CD4-positive, alpha-beta T cell treated with Interleukin-10 for 1 hour (primary cell): ENCODE results near the gene ZNF423.

Experiments
- DNase-seq: peaks from one replicate; pipeline ENCODE4 v3.0.0-alpha.2; 2020

ZNF423 gene

GRCh38 chr16:49660626-49661025 lies 195.3 kb downstream of the ZNF423 start:
- no peak for DNase-seq

DNA sequence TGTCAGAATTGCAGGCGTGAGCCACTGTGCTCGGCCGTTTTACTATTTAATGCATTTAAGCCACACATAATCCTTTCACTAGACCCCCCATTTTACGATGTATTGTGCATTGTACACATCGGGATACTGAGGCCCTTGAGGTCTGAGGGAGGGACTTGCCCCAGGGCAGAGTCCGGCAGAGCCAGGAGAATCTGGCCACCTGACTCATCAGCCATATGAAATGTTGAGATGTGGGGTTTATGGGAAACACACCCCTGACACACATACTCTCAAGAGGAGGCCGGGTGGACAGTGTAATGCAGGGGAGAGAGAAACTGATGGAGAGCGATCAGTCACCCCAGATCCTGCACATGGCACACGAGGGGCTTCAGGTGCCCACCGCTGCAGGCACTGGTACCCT lies 196.6 kb downstream of the ZNF423 start:
- no peak for DNase-seq

GRCh38 chr16:49658531-49658930 lies 197.4 kb downstream of the ZNF423 start:
- DNase-seq: no peak

DNA sequence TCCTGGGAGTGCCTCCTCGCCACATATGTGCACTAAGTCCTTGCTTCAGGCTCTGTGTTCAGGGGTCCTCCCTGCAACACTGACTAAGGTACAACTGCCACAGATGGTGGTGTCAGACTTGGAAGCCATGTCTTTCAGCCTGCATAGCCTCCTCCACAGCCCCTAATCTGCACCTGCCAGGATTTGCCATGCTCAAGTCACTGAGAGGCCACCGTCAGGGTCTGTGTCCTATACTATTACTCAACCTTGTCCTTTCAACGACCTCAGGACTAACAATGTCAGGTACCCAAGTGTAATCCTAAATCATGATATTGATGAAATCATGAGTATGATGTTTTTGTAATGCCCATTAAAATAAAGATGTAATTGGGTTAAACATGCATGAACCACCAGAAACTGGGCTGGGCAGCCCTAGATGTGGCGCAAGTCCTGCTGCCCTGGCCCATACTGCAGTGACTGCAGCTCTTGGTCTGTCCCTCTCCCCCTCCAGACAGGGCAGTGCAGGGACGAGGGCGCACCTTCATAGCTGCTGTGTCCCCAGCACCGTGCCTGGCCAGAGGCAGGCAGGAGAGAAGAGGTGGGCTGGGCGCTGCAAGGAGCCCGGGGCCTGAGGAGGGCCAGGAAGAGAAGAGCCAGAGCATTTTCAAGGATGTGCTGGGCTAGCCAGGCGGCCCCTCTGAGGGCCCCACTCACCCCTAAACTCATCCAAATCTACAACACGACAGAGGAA lies 198.0 kb downstream of the ZNF423 start:
- DNase-seq: no peak

- no peak for DNase-seq
These were observed 201.5 kb downstream of the ZNF423 start for GRCh38 chr16:49654425-49654824.

DNA sequence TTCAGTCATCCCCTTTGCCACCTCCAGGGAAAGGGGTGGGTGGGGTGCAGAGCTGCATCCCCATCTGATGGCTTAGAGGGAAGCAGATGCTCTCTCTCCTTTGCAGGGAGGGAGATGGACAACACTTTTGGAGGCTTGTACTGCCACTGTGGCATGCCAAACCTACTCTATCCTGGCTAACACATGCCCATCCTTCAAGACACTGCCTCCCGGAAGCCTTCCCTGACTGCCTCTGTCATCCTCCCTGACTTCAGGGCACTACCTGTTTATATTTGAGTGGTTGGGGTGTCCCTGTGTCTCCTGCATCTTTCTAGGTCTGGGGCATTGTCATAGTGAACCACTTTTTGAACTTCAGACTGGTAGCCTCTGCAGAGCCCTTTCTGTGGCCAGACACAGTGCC lies 202.3 kb downstream of the ZNF423 start:
- DNase-seq: no peak

DNA sequence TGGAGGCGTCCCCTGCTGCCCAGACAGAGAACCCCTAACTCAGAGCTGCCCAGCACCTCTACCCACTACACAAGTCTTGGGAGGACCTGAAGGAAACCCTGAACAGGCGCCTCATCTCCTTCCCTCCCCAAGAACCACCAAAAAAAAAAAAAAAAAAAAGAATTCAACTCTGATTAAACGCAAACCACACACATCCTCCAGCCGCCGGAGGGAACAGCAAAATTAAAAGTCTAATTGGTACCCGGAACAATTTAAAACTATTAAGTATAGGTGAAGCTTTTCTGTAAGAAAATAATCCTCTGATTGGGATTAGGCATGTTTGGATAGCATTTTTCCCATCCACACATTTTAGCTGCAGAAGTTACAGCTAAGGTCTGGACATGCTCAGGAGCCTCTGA lies 202.7 kb downstream of the ZNF423 start:
- no peak for DNase-seq

DNA sequence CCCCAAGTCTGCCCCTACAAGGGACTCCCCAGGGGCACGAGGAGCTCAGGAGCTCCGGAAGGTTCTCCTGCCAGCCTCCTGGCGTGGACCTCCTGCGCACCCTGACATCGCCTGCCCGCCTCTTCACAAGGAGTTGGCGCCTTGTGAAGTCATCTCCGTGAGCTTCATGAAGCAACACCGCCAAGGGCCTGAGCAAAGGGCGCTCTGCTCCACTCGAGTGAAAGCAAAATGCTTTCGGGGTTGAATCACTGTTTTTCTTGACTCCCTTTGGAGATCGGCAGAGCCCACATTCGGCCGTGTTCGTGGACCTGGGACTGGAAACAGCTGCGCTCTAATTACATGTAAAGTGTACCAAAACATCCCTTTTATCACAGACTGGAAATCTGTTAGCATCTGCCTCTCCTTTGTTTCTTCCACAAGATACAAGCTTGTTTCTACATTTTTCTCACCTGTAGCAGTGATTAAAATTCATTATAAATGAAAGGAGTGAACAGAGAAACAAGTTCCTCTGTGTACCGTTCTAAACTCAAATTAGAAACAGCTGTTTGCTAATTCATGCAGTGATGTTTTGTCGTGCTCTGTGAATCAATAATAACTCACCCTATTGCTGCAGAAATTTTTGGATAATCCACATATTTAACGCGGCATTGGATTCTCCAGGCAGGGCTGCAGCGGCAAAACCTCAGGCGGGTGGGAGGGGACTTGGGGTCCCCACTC lies 203.3 kb downstream of the ZNF423 start:
- DNase-seq: no peak

DNA sequence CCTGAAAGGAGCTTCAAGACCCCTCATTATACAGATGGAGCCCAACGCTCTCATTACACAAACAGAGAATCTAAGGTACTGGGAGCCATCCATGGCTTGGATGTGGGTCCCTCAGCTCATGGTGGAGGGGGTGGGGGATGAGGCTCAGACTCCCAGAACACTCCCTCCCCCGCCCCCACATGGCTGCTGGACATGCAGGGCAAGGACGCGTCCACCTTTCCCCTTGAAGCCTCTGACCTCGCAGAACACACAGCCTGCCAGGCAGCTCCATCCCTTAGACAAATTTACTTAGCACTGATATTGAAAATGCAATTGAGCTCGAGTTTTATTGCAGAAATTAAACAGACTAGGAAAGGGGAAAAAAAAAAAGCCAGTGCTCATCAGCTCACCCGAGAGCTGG lies 203.9 kb downstream of the ZNF423 start:
- DNase-seq: no peak

DNA sequence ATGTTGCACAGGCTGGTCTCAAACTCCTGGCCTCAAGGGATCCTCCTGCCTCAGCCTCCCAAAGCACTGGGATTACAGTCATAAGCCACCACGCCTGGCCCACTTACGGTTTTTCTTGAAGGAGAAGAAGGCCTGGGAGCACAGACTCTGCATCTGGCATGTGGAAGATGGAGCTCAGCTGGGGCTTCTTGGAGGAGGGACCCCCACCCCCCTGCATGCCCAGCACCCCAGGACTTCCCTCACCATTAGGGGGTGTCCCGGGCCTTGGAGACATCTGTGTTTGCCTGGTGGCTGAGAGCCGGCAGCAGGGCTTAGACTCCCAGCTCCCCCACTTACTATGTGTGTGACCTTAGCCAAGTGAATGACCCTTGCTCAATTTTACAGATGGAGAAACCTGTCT lies 204.7 kb downstream of the ZNF423 start:
- DNase-seq: no peak

DNA sequence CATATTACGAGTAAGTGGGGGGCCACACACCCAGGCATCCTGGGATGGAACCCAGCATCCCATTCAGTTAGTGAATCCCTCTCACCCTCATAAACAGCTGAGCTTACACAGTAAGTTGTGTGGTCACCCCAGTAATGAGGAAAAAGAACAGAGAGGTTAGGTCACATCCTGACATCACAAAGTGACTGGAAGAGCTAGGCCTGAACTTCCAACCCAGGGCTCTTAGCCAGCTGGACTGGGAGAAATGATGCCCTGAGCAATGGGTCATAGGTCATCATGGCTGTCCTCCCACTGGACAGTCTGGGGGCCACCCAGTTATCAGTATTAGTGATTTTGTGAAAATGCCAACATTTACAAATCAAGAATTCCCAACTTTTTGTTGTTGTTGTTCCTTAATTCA lies 205.3 kb downstream of the ZNF423 start:
- DNase-seq: no peak

DNA sequence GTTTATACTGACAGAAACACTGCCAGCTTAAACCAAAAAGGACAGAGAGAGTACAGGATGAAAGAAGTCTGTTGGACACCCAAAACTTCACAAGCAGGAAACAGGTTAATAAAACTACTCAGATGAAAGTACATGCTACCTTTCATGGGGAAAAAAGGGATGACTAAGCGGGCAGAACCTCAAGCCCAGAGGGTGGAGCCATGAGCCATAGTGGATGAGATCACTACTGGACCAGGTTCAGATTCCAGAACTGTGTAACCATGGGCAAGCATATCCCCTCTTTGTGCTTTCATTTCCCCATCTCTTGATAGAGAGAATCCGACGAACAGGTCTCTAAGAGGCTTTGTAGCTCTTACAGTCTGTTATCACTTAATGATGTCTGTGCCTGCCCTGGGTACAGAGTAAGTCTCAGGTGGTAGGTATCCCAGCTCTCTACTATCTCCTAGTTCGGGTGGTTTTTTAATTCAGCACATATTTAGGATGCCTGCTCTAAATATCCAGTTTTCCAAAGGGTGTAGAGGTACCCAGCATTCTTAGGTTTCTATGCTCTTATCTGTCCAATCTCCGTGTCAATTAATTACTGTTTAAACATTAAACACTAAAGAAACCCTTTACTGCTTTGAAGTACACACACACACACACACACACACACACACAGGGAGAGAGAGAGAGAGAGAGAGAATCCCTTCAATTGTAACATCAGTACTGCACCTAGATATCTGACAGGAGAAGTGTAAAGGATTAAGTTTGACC lies 206.7 kb downstream of the ZNF423 start:
- DNase-seq: no peak

GRCh38 chr16:49647673-49648072 lies 208.2 kb downstream of the ZNF423 start:
- no peak for DNase-seq

- no peak for DNase-seq
These were observed 210.6 kb downstream of the ZNF423 start for GRCh38 chr16:49645263-49645662.

- no peak for DNase-seq
These were observed 211.8 kb downstream of the ZNF423 start for GRCh38 chr16:49644145-49644463.

DNA sequence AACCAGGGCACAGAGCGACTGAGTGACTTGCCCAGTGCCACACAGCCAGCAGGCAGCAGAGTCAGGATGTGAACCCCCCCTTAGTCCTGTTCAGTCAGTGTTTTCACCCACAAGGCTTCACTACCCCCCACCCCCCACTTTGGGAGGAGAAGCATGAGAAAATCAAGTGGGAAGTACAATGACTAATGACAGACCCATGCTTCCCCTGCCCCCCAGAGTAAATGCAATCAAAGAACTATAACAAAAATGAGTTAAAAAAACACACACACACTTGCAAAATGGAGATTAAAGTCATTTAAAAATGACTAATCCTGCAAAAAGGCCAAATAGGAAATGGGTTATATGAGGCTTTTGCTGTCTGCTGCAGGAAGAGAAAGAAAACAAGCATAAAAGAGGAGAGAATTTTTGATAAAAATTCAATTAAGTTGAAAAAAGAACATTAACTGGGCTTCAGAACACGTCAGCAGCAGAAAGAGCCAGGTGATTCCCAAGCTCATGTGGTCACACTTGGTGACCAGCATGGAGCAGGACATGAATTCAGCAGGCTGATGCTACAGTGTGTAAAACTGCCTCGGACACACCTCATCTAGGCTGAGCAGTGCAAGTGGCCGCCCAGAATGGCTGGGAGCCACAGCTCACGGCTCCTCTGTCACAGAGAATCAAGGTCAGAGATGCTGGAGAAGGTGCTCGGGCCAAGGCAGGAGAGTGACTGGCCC lies 212.3 kb downstream of the ZNF423 start:
- no peak for DNase-seq

- DNase-seq: no peak
These were observed 214.7 kb downstream of the ZNF423 start for GRCh38 chr16:49641250-49641649.

- DNase-seq: no peak
These were observed 215.3 kb downstream of the ZNF423 start for GRCh38 chr16:49640581-49640980.

DNA sequence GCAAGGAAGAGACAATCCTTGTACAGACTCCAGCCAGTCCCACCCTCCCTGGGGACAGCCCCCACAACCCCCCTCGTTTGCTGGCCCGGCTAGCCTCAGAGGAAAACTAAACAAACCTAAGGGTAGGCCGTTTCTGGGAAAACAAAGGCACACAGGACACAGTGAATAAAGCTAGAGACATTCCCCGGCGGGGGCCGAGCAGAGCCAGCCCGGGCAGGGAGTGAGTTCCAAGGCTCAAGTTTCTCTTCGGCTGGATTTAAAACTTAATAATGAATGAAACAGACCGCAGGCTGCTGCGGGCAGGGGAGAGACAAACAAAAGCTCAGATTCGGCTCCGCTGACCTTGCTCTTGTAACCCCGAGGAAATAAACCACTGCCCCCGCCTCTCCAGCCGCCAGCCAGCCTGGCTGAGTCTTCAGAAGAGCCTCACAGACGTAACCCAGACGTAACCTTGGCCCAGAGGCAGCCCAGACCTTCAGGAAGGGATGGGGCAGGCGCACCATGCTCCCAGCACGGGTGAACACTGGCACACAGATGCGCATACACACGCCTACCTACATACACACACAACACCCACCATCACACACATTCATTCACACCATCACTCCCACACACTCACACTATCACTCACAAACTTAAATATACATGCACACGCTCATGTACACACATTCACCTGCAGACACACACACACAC lies 216.0 kb downstream of the ZNF423 start:
- DNase-seq: no peak

GRCh38 chr16:49638673-49639610 lies 217.0 kb downstream of the ZNF423 start:
- DNase-seq: no peak

DNA sequence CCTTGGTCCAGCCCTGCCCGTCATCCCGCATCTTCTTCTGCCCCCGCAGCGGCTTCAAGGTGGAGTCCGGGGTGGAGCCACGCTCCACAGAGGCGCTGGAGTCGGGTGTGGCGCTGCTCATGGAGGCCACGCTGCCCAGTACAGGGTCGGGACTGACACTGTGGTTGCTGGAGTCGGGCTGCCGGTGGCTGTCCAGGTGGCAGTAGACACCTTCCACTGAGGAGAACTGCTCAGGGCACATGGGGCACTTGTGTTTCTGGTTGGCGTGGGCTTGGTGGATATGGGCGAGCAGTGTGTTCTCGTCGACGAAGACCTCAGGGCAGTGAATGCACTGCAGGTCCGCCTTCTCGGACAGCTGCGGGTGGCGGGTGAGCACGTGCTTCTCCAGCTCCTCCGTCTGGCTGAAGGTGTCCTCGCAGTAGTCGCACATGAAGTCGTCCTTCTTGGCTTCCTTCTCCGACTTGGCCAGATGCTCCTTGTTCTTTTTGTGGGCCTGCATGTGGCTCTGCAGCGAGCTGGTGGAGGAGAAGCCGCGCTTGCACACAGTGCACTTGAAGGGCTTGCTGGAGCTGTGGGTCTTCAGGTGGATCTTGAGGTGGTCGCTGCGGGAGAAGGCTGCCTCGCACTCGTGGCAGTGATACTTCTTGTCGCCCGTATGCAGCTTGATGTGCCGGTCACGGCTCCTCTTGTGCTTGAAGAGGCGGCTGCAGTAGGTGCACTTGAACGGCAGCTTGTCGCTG lies 217.8 kb downstream of the ZNF423 start:
- DNase-seq: no peak
